ENCODE data around the gene PDCD6IP.
"Not testable (repeated sequence)": the region's sequence is repeated elsewhere in the genome, so short reads cannot be mapped to it uniquely, and the experiment has no call there.

Gene PDCD6IP, protein sequence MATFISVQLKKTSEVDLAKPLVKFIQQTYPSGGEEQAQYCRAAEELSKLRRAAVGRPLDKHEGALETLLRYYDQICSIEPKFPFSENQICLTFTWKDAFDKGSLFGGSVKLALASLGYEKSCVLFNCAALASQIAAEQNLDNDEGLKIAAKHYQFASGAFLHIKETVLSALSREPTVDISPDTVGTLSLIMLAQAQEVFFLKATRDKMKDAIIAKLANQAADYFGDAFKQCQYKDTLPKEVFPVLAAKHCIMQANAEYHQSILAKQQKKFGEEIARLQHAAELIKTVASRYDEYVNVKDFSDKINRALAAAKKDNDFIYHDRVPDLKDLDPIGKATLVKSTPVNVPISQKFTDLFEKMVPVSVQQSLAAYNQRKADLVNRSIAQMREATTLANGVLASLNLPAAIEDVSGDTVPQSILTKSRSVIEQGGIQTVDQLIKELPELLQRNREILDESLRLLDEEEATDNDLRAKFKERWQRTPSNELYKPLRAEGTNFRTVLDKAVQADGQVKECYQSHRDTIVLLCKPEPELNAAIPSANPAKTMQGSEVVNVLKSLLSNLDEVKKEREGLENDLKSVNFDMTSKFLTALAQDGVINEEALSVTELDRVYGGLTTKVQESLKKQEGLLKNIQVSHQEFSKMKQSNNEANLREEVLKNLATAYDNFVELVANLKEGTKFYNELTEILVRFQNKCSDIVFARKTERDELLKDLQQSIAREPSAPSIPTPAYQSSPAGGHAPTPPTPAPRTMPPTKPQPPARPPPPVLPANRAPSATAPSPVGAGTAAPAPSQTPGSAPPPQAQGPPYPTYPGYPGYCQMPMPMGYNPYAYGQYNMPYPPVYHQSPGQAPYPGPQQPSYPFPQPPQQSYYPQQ

GRCh38 chr3:33798418-33799201 lies at the start of gene PDCD6IP:
TSS of gene PDCD6IP (plus strand) at chr3:33798630. CDS start at chr3:33798729, 99 bp downstream.
- DNase-seq (ENCODE audit: low spot score), result peak; percentile 90

GRCh38 chr3:33749546-33750210 lies 48.8 kb upstream of the PDCD6IP start:
- no peak for DNase-seq (ENCODE audit: low spot score)

GRCh38 chr3:33750211-33750548 lies 48.2 kb upstream of the PDCD6IP start:
- DNase-seq (ENCODE audit: low spot score), result no peak

GRCh38 chr3:33751336-33751735 lies 47.1 kb upstream of the PDCD6IP start:
- no peak for DNase-seq (ENCODE audit: low spot score)

DNA sequence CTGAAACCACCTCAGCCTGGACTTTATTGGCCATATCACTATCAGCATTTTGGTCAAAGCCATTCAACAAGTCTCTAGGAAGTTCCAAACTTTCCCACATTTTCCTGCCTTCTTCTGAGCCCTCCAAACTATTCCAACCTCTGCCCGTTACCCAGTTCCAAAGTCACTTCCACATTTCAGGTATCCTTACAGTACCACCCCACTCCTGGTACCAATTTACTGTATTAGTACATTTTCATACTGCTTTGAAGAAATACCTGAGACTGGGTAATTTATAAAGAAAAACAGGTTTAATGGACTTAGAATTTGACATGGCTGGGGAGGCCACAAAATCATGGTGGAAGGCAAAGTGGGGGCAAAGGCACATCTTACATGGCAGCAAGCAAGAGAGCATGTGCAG lies 44.0 kb upstream of the PDCD6IP start:
- DNase-seq (ENCODE audit: low spot score), result not testable (repeated sequence)

GRCh38 chr3:33758281-33758680 lies 40.1 kb upstream of the PDCD6IP start:
- DNase-seq (ENCODE audit: low spot score), result no peak

- no peak for DNase-seq (ENCODE audit: low spot score)
These were observed 39.6 kb upstream of the PDCD6IP start for GRCh38 chr3:33758864-33759263.

- no peak for DNase-seq (ENCODE audit: low spot score)
These were observed 29.7 kb upstream of the PDCD6IP start for GRCh38 chr3:33768578-33769330.

GRCh38 chr3:33773637-33774036 lies 24.8 kb upstream of the PDCD6IP start:
- DNase-seq (ENCODE audit: low spot score), result no peak

GRCh38 chr3:33775363-33775762 lies 23.1 kb upstream of the PDCD6IP start:
- DNase-seq (ENCODE audit: low spot score), result no peak

DNA sequence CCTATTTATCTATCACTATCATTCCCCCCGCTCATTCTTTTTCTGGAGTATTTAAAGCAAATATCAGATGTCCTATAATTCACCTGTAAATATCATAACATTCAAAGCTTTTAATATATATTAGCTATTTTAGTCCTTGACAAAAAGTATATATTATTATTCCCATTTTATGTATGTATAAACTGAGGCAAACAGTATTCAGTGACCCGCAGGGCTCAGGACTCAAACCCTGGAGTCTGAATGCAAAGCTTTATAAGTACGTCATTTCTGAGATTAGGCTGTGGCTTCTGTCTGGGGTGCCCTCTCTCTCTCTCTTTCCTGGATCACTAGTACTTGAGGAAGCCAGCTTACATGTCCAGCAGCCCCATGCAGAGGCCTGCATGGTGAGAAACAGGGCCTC lies 20.4 kb upstream of the PDCD6IP start:
- no peak for DNase-seq (ENCODE audit: low spot score)

DNA sequence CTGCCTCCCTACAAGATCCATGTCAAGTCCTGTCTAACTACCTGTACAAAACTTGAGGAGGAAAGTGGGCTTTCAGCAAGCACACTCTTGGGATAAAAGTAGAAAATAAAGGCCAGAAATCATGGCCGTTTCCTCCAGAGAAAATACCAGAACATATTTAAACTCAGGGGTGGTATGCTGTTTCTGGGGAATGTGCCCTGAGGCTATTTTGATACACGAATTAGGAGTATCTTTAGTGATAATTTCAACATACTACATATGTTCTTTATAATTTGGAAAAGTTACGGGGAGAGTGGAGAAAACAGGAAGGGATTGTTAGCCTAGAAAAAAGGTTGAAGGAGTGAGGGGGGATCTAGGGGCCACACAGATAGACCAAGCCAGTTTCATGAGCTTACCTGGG lies 18.7 kb upstream of the PDCD6IP start:
- no peak for DNase-seq (ENCODE audit: low spot score)

DNA sequence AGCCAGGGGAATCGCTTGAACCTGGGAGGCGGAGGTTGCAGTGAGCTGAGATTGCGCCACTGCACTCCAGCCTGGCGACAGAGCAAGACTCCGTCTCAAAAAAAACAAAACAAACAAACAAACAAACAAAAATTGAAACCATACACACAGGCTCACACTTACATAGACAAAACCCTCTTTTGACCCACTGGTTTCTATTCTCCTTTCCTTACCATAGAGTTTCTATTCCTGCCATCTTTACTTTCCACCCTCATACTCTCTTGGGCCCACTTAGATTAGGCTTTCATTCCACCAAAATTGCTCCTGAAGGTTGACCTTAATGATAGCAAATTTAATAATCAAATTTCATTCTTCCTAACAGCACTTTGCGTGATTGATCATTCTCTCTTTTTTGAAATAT lies 17.0 kb upstream of the PDCD6IP start:
- not testable (repeated sequence) for DNase-seq (ENCODE audit: low spot score)

DNA sequence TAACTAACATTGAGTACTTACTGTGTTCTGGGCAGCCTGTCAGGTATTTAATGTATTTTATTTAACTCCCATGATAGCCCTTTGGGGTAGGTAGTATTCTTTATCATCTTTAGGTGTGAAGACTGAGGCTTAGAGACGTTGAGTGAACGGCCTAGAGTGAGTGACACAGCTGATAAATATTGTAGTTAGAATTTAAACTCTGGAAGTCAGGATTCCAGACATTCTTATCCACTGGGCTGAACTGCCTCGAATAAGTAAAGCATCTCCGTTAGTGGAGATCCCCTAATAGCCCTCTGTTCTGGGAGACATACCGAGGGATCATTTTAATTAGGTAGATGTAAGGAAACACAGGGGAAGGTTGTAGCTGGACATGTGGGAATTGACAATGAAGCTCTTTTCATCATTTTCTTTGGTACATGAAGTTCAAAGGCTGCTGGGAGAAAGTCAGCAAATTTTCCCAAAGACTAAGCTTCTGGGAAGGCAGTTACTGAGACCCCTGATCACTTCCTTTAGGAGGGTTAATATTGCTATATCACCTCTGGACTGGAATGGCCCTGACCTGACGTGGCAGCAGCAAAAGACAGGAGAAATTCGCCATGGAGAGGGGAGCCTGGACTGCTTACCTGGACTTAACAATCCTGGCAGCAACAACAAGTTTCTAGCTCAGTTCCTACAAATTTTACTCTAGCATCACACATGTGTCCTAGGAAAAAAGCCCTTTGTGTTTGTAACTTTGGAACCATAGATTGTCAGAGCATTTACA lies 11.7 kb upstream of the PDCD6IP start:
- no peak for DNase-seq (ENCODE audit: low spot score)

GRCh38 chr3:33787328-33788009 lies 11.0 kb upstream of the PDCD6IP start:
- DNase-seq (ENCODE audit: low spot score), result peak; percentile 59

- DNase-seq (ENCODE audit: low spot score), result no peak
These were observed 9.1 kb upstream of the PDCD6IP start for GRCh38 chr3:33789183-33789954.

- DNase-seq (ENCODE audit: low spot score), result no peak
These were observed 8.3 kb upstream of the PDCD6IP start for GRCh38 chr3:33790091-33790490.

GRCh38 chr3:33791477-33792166 lies 6.8 kb upstream of the PDCD6IP start:
- peak; percentile 49 for DNase-seq (ENCODE audit: low spot score)
